IMR-90 (cell line): ENCODE results near the gene HES1.

ENCODE experiments used
- NFE2L2 ChIP-seq: fragments of 150-350 bp; IDR thresholded peaks from 2 replicates; pipeline ENCODE4 v1.6.1; 2016; ENCODE audit warnings: low read depth, mild to moderate bottlenecking, low read length
- POLR2A ChIP-seq: IDR thresholded peaks from 2 replicates; pipeline ENCODE4 v1.6.1; 2012; ENCODE audit warnings: mild to moderate bottlenecking, low read depth, low read length
- RAD21 ChIP-seq: IDR thresholded peaks from 2 replicates; pipeline ENCODE4 v1.6.1; 2012; ENCODE audit warnings: low read length, improper control_type of control experiment
- RCOR1 ChIP-seq: IDR thresholded peaks from 2 replicates; pipeline ENCODE4 v1.6.1; 2012; ENCODE audit warnings: mild to moderate bottlenecking, low read length, improper control_type of control experiment; ENCODE audit not compliant: insufficient replicate concordance
- TF ChIP-seq, protein P1 (sequence below): conservative IDR thresholded peaks from 2 replicates; pipeline ENCODE4 v1.5.1; 2012; ENCODE audit warnings: mild to moderate bottlenecking, low read depth, low read length, improper control_type of control experiment
- TF ChIP-seq, protein P2 (sequence below): fragments of 150-350 bp; IDR thresholded peaks from 2 replicates; pipeline ENCODE4 v1.6.1; 2016; ENCODE audit warnings: low read depth, mild to moderate bottlenecking, low read length, moderate library complexity, borderline replicate concordance

DNA sequence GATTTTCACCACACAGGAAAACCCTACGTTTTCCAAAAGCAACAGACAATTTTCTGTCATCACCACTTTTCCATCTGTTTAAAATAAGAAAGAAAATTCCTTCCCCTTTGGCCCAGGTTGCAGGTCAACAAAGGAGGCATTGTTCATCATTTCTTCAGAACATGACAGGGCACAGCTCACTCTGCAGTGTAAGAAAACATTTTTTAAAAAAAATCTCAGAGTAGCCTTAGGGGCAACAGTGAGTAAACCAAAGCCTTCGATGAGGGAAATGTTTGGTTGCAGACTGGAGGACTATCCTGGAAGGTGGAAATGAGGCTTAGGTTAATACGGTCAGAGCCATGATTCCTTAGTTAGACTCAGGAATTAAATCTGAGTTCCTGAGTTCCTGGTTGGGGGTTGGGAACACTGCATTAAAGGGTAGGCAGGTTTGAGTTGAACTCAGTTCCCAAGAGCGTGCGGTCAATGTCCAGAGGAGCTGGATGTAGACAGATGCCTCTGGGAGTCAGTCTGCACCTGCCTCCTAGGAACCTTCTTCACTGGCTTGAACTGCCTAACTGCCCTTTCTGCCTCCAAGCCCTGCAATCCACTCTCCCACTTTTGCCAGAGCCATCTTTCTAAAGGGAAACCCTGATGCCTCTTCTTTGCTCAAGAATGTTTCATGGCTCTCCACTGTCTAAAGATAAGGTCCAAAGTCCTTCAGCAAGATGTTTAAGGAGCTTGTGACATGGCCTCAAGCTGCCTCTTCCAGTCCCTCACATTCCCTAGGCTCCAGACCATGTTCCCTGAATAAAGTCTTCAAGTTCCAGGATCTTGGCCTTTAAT is 3.3 kb upstream of the HES1 start:
- TF ChIP-seq RAD21 (no peak), POLR2A (peak; percentile 16; the same call in 1 of the 2 replicates), NFE2L2 (no peak), RCOR1 (no peak)
- TF ChIP-seq, protein P1, sequence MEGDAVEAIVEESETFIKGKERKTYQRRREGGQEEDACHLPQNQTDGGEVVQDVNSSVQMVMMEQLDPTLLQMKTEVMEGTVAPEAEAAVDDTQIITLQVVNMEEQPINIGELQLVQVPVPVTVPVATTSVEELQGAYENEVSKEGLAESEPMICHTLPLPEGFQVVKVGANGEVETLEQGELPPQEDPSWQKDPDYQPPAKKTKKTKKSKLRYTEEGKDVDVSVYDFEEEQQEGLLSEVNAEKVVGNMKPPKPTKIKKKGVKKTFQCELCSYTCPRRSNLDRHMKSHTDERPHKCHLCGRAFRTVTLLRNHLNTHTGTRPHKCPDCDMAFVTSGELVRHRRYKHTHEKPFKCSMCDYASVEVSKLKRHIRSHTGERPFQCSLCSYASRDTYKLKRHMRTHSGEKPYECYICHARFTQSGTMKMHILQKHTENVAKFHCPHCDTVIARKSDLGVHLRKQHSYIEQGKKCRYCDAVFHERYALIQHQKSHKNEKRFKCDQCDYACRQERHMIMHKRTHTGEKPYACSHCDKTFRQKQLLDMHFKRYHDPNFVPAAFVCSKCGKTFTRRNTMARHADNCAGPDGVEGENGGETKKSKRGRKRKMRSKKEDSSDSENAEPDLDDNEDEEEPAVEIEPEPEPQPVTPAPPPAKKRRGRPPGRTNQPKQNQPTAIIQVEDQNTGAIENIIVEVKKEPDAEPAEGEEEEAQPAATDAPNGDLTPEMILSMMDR, result no peak
- TF ChIP-seq, protein P2, sequence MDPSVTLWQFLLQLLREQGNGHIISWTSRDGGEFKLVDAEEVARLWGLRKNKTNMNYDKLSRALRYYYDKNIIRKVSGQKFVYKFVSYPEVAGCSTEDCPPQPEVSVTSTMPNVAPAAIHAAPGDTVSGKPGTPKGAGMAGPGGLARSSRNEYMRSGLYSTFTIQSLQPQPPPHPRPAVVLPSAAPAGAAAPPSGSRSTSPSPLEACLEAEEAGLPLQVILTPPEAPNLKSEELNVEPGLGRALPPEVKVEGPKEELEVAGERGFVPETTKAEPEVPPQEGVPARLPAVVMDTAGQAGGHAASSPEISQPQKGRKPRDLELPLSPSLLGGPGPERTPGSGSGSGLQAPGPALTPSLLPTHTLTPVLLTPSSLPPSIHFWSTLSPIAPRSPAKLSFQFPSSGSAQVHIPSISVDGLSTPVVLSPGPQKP, result no peak
